Left ventricle myocardium inferior (tissue), 1 donor: ENCODE measurements around the gene CSRP3. TPM values are rescaled to one million over a fixed set of nuclear protein-coding genes. Genes with fewer than 3 reads are reported as not detected.

Experiments
- DNase-seq: peaks from one replicate; pipeline ENCODE4 v3.0.0-alpha.2; 2020
- H3K27ac ChIP-seq: fragments of 200-600 bp; replicated peaks from 2 replicates; pipeline ENCODE4 v1.8.0; 2021
- H3K27me3 ChIP-seq: fragments of 200-600 bp; 2 replicates; pipeline ENCODE4 v1.8.0; 2021; ENCODE audit warnings: low read depth
- H3K36me3 ChIP-seq: fragments of 200-600 bp; 2 replicates; pipeline ENCODE4 v1.8.0; 2021
- H3K4me1 ChIP-seq: fragments of 200-600 bp; 2 replicates; pipeline ENCODE4 v1.8.0; 2021
- H3K4me3 ChIP-seq: fragments of 200-600 bp; 2 replicates; pipeline ENCODE4 v1.8.0; 2021; ENCODE audit warnings: mild to moderate bottlenecking, moderate library complexity
- H3K9me3 ChIP-seq: fragments of 200-600 bp; replicated peaks from 2 replicates; pipeline ENCODE4 v1.8.0; 2021
- CTCF ChIP-seq: fragments of 200-600 bp; IDR thresholded peaks from 2 replicates; pipeline ENCODE4 v1.8.0; 2021; ENCODE audit warnings: antibody characterized with exemption, mild to moderate bottlenecking, borderline replicate concordance
- intact Hi-C: fragments of 100-400 bp; cut with micrococcal nuclease; formaldehyde crosslinking; loops from one replicate; pipeline ENCODE4 v1.11.0; 2022
- total RNA-seq: library from RNA; stranded (reverse); fragmentation: NEBNext Ultra II Directional; extraction: Animal tissue kit (Norgen Biotek cat#: 25700); gene quantifications from one replicate; pipeline ENCODE4 v1.2.1, GENCODE V29; 2021
- donor health status: DM: no; HTN: yes; CAD: no; lungs with severe emphysema.

CSRP3 gene
- total RNA-seq, 1 donor from 2014 or later, result 2,290 TPM

- intact Hi-C loops, result no loop called here
- H3K27me3 ChIP-seq, result no peaks in the 10 kb centered on the region
- no peaks in the 10 kb centered on the region for H3K4me1 ChIP-seq
- H3K27ac ChIP-seq, result no peak overlapping the region
- DNase-seq, result no peak
- H3K4me3 ChIP-seq, result no peak overlapping the region
- peaks cover 6% of the 10 kb centered on the region for H3K9me3 ChIP-seq
- H3K36me3 ChIP-seq, result no peaks in the 10 kb centered on the region
- TF ChIP-seq CTCF, result no peak
These were observed 67.8 kb downstream of the CSRP3 start for GRCh38 chr11:19134004-19134403.

Other genes with a start within 250 kb of the CSRP3 start
- not detected for gene MRGPRX2, start 141.3 kb downstream of the CSRP3 start, total RNA-seq
- 8.0 TPM for gene ZDHHC13, start 84.8 kb downstream of the CSRP3 start, total RNA-seq
- 3.6 TPM for gene E2F8, start 39.0 kb upstream of the CSRP3 start, total RNA-seq